ENCODE results near the gene CDH22.

The CDH22 gene

GRCh38 chr20:46296526-46297250, 11.6 kb downstream of the CDH22 start:
- no peak overlapping the region for H3K4me3 ChIP-seq (ENCODE audit: low read length)
- TF ChIP-seq CTCF (conservative IDR thresholded peaks at IDR 0.05; ENCODE audit: low read depth, low read length): no peak
- DNase-seq (ENCODE audit: low read depth): no peak

- peak; percentile 12 for DNase-seq (ENCODE audit: low read depth)
- no peak overlapping the region for H3K4me3 ChIP-seq (ENCODE audit: low read length)
- no peak for TF ChIP-seq CTCF (conservative IDR thresholded peaks at IDR 0.05; ENCODE audit: low read depth, low read length)
Measured at GRCh38 chr20:46293084-46293483, 15.2 kb downstream of the CDH22 start.

- no peak overlapping the region for H3K4me3 ChIP-seq (ENCODE audit: low read length)
- no peak for DNase-seq (ENCODE audit: low read depth)
- no peak for TF ChIP-seq CTCF (conservative IDR thresholded peaks at IDR 0.05; ENCODE audit: low read depth, low read length)
Measured at GRCh38 chr20:46291401-46291800, 16.9 kb downstream of the CDH22 start.

- no peak for TF ChIP-seq CTCF (conservative IDR thresholded peaks at IDR 0.05; ENCODE audit: low read depth, low read length)
- DNase-seq (ENCODE audit: low read depth): no peak
- no peak overlapping the region for H3K4me3 ChIP-seq (ENCODE audit: low read length)
Measured at GRCh38 chr20:46289432-46289831, 18.9 kb downstream of the CDH22 start.

- no peak overlapping the region for H3K4me3 ChIP-seq (ENCODE audit: low read length)
- no peak for DNase-seq (ENCODE audit: low read depth)
- TF ChIP-seq CTCF (conservative IDR thresholded peaks at IDR 0.05; ENCODE audit: low read depth, low read length): no peak
Measured at GRCh38 chr20:46286977-46287376, 21.3 kb downstream of the CDH22 start.

- DNase-seq (ENCODE audit: low read depth): no peak
- no peak for TF ChIP-seq CTCF (conservative IDR thresholded peaks at IDR 0.05; ENCODE audit: low read depth, low read length)
- H3K4me3 ChIP-seq (ENCODE audit: low read length): no peak overlapping the region
Measured at GRCh38 chr20:46286382-46286781, 21.9 kb downstream of the CDH22 start.

GRCh38 chr20:46285740-46286139, 22.6 kb downstream of the CDH22 start:
- DNase-seq (ENCODE audit: low read depth): no peak
- TF ChIP-seq CTCF (conservative IDR thresholded peaks at IDR 0.05; ENCODE audit: low read depth, low read length): no peak
- H3K4me3 ChIP-seq (ENCODE audit: low read length): no peak overlapping the region
